HCT116 (cell line): ENCODE data around the gene DLG2. TPM values are rescaled to one million over a fixed set of nuclear protein-coding genes. Genes with fewer than 3 reads are reported as not detected.

Experiments used
- ATAC-seq: fragments of 200-7000 bp; cut with Tn5 transposase; 2 replicates; pipeline ENCODE4 v1.9.1; 2020; ENCODE audit warnings: mild to moderate bottlenecking, moderate library complexity
- BruUV-seq: library from RNA; stranded (reverse); fragments of 400-500 nt; replicated peaks from 2 replicates; lab custom pipeline; 2021; lab: Mats Ljungman, UMichigan
- CTCF ChIA-PET: fragments of 300-600 bp; sonication (Branson Sonifier 250); formaldehyde crosslinking; loops from one replicate; lab custom pipeline; 2021; ENCODE audit warnings: antibody characterized with exemption; lab: Charles Lee
- POLR2A ChIA-PET: fragments of 300-600, 350-600 bp; sonication (Branson Sonifier 250); formaldehyde crosslinking; loops from one replicate; lab custom pipeline; 2021; ENCODE audit warnings: antibody characterized with exemption; lab: Charles Lee
- RAD21 ChIA-PET, 2 experiments: fragments of 300-600 bp; sonication (Branson Sonifier 250); formaldehyde crosslinking; loops; one replicate each; lab custom pipeline; 2023; ENCODE audit warnings: low total read pairs in 2 of 2; ENCODE audit not compliant: uncharacterized antibody in 2 of 2, unreplicated experiment in 2 of 2, low non-redundant PET in 1 of 2; lab: Charles Lee
- DNase-seq: peaks from one replicate; pipeline ENCODE4 v3.0.0-alpha.2; 2010; ENCODE audit warnings: low read depth, low spot score
- H2AFZ ChIP-seq: fragments of 200-600 bp; shearing (Covaris generic), sonication (generic); 2 replicates; pipeline ENCODE4 v1.6.1; 2017; ENCODE audit warnings: low read depth, mixed run types, mixed read lengths, antibody characterized with exemption, low read length; ENCODE audit not compliant: poor library complexity, severe bottlenecking
- H3K27ac ChIP-seq: 2 replicates; pipeline ENCODE4 v1.5.1; 2012; ENCODE audit warnings: low read depth, low read length
- H3K27me3 ChIP-seq: fragments of 200-600 bp; sonication (generic); 2 replicates; pipeline ENCODE4 v1.6.1; 2016; ENCODE audit warnings: mixed run types, low read length, mixed read lengths; ENCODE audit not compliant: insufficient read depth
- H3K36me3 ChIP-seq, 2 experiments: fragments of 200-500 bp in 1 of 2; fragments of 200-600 bp in 1 of 2; sonication (Bioruptor generic) in 1 of 2; sonication (generic) in 1 of 2; 2 replicates each; pipeline versions ENCODE4 v1.5.1 to v1.6.1; 2014 to 2016; ENCODE audit warnings: low read length in 2 of 2, inconsistent platforms in 1 of 2, mixed read lengths in 1 of 2, mixed run types in 1 of 2; ENCODE audit not compliant: insufficient read depth in 2 of 2, control insufficient read depth in 1 of 2
- H3K4me1 ChIP-seq, 2 experiments: fragments of 200-600 bp in 1 of 2; sonication (generic) in 1 of 2; 2 replicates each; pipeline versions ENCODE4 v1.5.1 to v1.6.1; 2012 to 2017; ENCODE audit warnings: low read length in 2 of 2, inconsistent platforms in 1 of 2, mild to moderate bottlenecking in 1 of 2, mixed read lengths in 1 of 2, mixed run types in 1 of 2, moderate library complexity in 1 of 2; ENCODE audit not compliant: insufficient read depth in 2 of 2, control insufficient read depth in 1 of 2
- H3K4me2 ChIP-seq: fragments of 200-600 bp; sonication (generic); 2 replicates; pipeline ENCODE4 v1.6.1; 2017; ENCODE audit warnings: mixed run types, low read length, mixed read lengths
- H3K4me3 ChIP-seq, 2 experiments: fragments of 200-600 bp in 1 of 2; sonication (generic) in 1 of 2; replicated peaks in 1 of 2; 2 replicates each; pipeline ENCODE4 v1.5.1; 2011 to 2016; ENCODE audit warnings: low read length in 2 of 2, control low read depth in 1 of 2, low read depth in 1 of 2, mild to moderate bottlenecking in 1 of 2, mixed read lengths in 1 of 2, mixed run types in 1 of 2
- H3K79me2 ChIP-seq: fragments of 200-600 bp; sonication (generic); 2 replicates; pipeline ENCODE4 v1.6.1; 2017; ENCODE audit warnings: mild to moderate bottlenecking, mixed run types, low read length, moderate library complexity, mixed read lengths; ENCODE audit not compliant: insufficient read depth
- H3K9ac ChIP-seq: fragments of 200-600 bp; sonication (generic); 2 replicates; pipeline ENCODE4 v1.6.1; 2016; ENCODE audit warnings: low read length, mixed read lengths
- H3K9me2 ChIP-seq: fragments of 200-600 bp; sonication (generic), shearing (Covaris generic); 2 replicates; pipeline ENCODE4 v1.6.1; 2017; ENCODE audit warnings: mixed run types, mild to moderate bottlenecking, moderate library complexity; ENCODE audit not compliant: insufficient read depth
- H3K9me3 ChIP-seq, 2 experiments: fragments of 200-500 bp in 1 of 2; fragments of 200-600 bp in 1 of 2; sonication (Bioruptor generic) in 1 of 2; sonication (generic) in 1 of 2; 2 replicates each; pipeline ENCODE4 v1.6.1; 2014 to 2017; ENCODE audit warnings: low read length in 2 of 2, mixed read lengths in 2 of 2, inconsistent platforms in 1 of 2, low read depth in 1 of 2, mild to moderate bottlenecking in 1 of 2, mixed run types in 1 of 2, moderate library complexity in 1 of 2; ENCODE audit not compliant: control insufficient read depth in 1 of 2, insufficient read depth in 1 of 2
- H4K20me1 ChIP-seq: fragments of 200-600 bp; sonication (generic), shearing (Covaris generic); 2 replicates; pipeline ENCODE4 v1.6.1; 2017; ENCODE audit warnings: mixed run types, mild to moderate bottlenecking, moderate library complexity; ENCODE audit not compliant: insufficient read depth
- ATF3 ChIP-seq: IDR thresholded peaks from 2 replicates; pipeline ENCODE4 v1.6.1; 2012
- CEBPB ChIP-seq: IDR thresholded peaks from 2 replicates; pipeline ENCODE4 v1.6.1; 2012; ENCODE audit warnings: low read depth
- EGR1 ChIP-seq: IDR thresholded peaks from 2 replicates; pipeline ENCODE4 v1.6.1; 2012; ENCODE audit warnings: low read depth
- EZH2 ChIP-seq: fragments of 200-600 bp; sonication (generic); IDR thresholded peaks from 2 replicates; pipeline ENCODE4 v1.6.1; 2017; ENCODE audit warnings: antibody characterized with exemption, mixed run types
- EZH2phosphoT487 ChIP-seq: fragments of 200-600 bp; IDR thresholded peaks from 2 replicates; pipeline ENCODE4 v1.6.1; 2018; ENCODE audit warnings: antibody characterized with exemption, borderline replicate concordance
- FOSL1 ChIP-seq: IDR thresholded peaks from 2 replicates; pipeline ENCODE4 v1.6.1; 2012; ENCODE audit warnings: low read depth
- JUND ChIP-seq: IDR thresholded peaks from 2 replicates; pipeline ENCODE4 v1.6.1; 2012
- POLR2A ChIP-seq: IDR thresholded peaks from 2 replicates; pipeline ENCODE4 v1.7.0; 2011; ENCODE audit warnings: borderline replicate concordance; ENCODE audit not compliant: insufficient read depth, insufficient read length; ENCODE audit errors: extremely low read depth
- POLR2AphosphoS5 ChIP-seq: IDR thresholded peaks from 2 replicates; pipeline ENCODE4 v1.6.1; 2011; ENCODE audit warnings: mild to moderate bottlenecking, low read depth, low read length, moderate library complexity
- RAD21 ChIP-seq: IDR thresholded peaks from 2 replicates; pipeline ENCODE4 v1.6.1; 2012; ENCODE audit warnings: low read depth, mild to moderate bottlenecking
- SIN3A ChIP-seq: IDR thresholded peaks from 2 replicates; pipeline ENCODE4 v1.6.1; 2012; ENCODE audit warnings: low read depth
- SP1 ChIP-seq: IDR thresholded peaks from 2 replicates; pipeline ENCODE4 v1.6.1; 2012; ENCODE audit warnings: low read depth
- SRF ChIP-seq: IDR thresholded peaks from 2 replicates; pipeline ENCODE4 v1.6.1; 2012; ENCODE audit warnings: low read depth
- TCF7L2 ChIP-seq: IDR thresholded peaks from 2 replicates; pipeline ENCODE4 v1.7.0; 2011; ENCODE audit warnings: borderline replicate concordance, inconsistent platforms; ENCODE audit not compliant: insufficient read depth, insufficient read length; ENCODE audit errors: extremely low read depth
- YY1 ChIP-seq: IDR thresholded peaks from 2 replicates; pipeline ENCODE4 v1.6.1; 2011; ENCODE audit warnings: low read length, low read depth, moderate library complexity, mild to moderate bottlenecking; ENCODE audit not compliant: insufficient replicate concordance; ENCODE audit errors: extremely low read depth
- ZFX ChIP-seq: fragments of 450-650 bp; IDR thresholded peaks from 2 replicates; pipeline ENCODE4 v1.6.1; 2017
- ZNF274 ChIP-seq: fragments of 200-500 bp; sonication (Bioruptor generic); IDR thresholded peaks from 2 replicates; pipeline ENCODE4 v1.6.1; 2014; ENCODE audit warnings: mild to moderate bottlenecking, low read depth, low read length, inconsistent platforms
- intact Hi-C: fragments of 100-400 bp; cut with micrococcal nuclease; formaldehyde crosslinking; loops from 2 replicates; pipeline ENCODE4 v1.10.0; 2022
- total RNA-seq: library from RNA; stranded (reverse); gene quantifications from one replicate; pipeline ENCODE4 v1.2.1, GENCODE V29; 2021; ENCODE audit not compliant: unreplicated experiment
- TF ChIP-seq, protein P1 (sequence below): IDR thresholded peaks from 2 replicates; pipeline ENCODE4 v1.6.1; 2011; ENCODE audit warnings: mild to moderate bottlenecking, low read length, moderate library complexity; ENCODE audit not compliant: insufficient replicate concordance; ENCODE audit errors: extremely low read depth
- TF ChIP-seq, protein P2 (sequence below), 3 experiments: fragments of 200-600 bp in 1 of 3; sonication (generic) in 1 of 3; IDR thresholded peaks in 2 of 3; conservative IDR thresholded peaks in 1 of 3; 2 replicates each; pipeline ENCODE4 v1.5.1; 2012 to 2017; ENCODE audit warnings: low read depth in 2 of 3, low read length in 2 of 3, antibody characterized with exemption in 1 of 3, borderline replicate concordance in 1 of 3, control low read depth in 1 of 3, mild to moderate bottlenecking in 1 of 3, mixed read lengths in 1 of 3, mixed run types in 1 of 3, moderate library complexity in 1 of 3; ENCODE audit not compliant: insufficient read depth in 1 of 3
- TF ChIP-seq, protein P3 (sequence below): IDR thresholded peaks from 2 replicates; pipeline ENCODE4 v1.6.1; 2012

DLG2 gene
- total RNA-seq, 1 experiment from 2014 or later, result 2.4 TPM

GRCh38 chr11:83663988-83664387 is 1963.2 kb downstream of the DLG2 start:
- ChIA-PET POLR2A (no interaction called here), CTCF (no interaction called here), RAD21 (no interaction called here)
- H3K4me3 ChIP-seq, result no peak overlapping the region
- no TSS peak for BruUV-seq
- H3K79me2 ChIP-seq, result no peaks in the 10 kb centered on the region
- H3K36me3 ChIP-seq, result no peaks in the 10 kb centered on the region
- H3K27me3 ChIP-seq, result no peaks in the 10 kb centered on the region
- no peak overlapping the region for H3K9ac ChIP-seq
- H3K27ac ChIP-seq, result no peak overlapping the region
- ATAC-seq (no peak), DNase-seq (no peak)
- no peaks in the 10 kb centered on the region for H3K4me1 ChIP-seq
- no peaks in the 10 kb centered on the region for H4K20me1 ChIP-seq
- no peak for TF ChIP-seq POLR2AphosphoS5
- TF ChIP-seq, protein P1, sequence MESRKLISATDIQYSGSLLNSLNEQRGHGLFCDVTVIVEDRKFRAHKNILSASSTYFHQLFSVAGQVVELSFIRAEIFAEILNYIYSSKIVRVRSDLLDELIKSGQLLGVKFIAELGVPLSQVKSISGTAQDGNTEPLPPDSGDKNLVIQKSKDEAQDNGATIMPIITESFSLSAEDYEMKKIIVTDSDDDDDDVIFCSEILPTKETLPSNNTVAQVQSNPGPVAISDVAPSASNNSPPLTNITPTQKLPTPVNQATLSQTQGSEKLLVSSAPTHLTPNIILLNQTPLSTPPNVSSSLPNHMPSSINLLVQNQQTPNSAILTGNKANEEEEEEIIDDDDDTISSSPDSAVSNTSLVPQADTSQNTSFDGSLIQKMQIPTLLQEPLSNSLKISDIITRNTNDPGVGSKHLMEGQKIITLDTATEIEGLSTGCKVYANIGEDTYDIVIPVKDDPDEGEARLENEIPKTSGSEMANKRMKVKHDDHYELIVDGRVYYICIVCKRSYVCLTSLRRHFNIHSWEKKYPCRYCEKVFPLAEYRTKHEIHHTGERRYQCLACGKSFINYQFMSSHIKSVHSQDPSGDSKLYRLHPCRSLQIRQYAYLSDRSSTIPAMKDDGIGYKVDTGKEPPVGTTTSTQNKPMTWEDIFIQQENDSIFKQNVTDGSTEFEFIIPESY, result no peak
- no peak for TF ChIP-seq EZH2
- TF ChIP-seq SRF, result no peak
- TF ChIP-seq EZH2phosphoT487, result no peak
- no peak for TF ChIP-seq POLR2A
- no peak for TF ChIP-seq ZNF274
- TF ChIP-seq ATF3, result no peak
- TF ChIP-seq, protein P2, sequence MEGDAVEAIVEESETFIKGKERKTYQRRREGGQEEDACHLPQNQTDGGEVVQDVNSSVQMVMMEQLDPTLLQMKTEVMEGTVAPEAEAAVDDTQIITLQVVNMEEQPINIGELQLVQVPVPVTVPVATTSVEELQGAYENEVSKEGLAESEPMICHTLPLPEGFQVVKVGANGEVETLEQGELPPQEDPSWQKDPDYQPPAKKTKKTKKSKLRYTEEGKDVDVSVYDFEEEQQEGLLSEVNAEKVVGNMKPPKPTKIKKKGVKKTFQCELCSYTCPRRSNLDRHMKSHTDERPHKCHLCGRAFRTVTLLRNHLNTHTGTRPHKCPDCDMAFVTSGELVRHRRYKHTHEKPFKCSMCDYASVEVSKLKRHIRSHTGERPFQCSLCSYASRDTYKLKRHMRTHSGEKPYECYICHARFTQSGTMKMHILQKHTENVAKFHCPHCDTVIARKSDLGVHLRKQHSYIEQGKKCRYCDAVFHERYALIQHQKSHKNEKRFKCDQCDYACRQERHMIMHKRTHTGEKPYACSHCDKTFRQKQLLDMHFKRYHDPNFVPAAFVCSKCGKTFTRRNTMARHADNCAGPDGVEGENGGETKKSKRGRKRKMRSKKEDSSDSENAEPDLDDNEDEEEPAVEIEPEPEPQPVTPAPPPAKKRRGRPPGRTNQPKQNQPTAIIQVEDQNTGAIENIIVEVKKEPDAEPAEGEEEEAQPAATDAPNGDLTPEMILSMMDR (IDR thresholded peaks at IDR 0.05 in 2 of 3, conservative IDR thresholded peaks at IDR 0.05 in 1 of 3; ENCODE audit: borderline replicate concordance in 1 of 3, insufficient read depth in 1 of 3, low read depth in 2 of 3, low read length in 2 of 3), result no peak
- TF ChIP-seq YY1, result no peak
- TF ChIP-seq CEBPB, result no peak
- TF ChIP-seq SIN3A, result no peak
- TF ChIP-seq FOSL1, result no peak
- TF ChIP-seq EGR1, result no peak
- no peak for TF ChIP-seq RAD21
- no peak for TF ChIP-seq ZFX
- TF ChIP-seq TCF7L2, result no peak
- TF ChIP-seq, protein P3, sequence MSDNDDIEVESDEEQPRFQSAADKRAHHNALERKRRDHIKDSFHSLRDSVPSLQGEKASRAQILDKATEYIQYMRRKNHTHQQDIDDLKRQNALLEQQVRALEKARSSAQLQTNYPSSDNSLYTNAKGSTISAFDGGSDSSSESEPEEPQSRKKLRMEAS, result no peak
- no peak for TF ChIP-seq JUND
- no peak for TF ChIP-seq SP1
- no peak overlapping the region for H2AFZ ChIP-seq
- no peaks in the 10 kb centered on the region for H3K9me3 ChIP-seq
- no peak overlapping the region for H3K4me2 ChIP-seq
- H3K9me2 ChIP-seq, result no peaks in the 10 kb centered on the region
- intact Hi-C loops, result no loop called here
